Karpas-422 (cell line): ENCODE measurements around the gene CCDC14. TPM values are rescaled to one million over a fixed set of nuclear protein-coding genes. Genes with fewer than 3 reads are reported as not detected.

Experiments used
- DNase-seq: peaks from one replicate; pipeline ENCODE4 v3.0.0-alpha.2; 2015
- H2AFZ ChIP-seq: fragments of 200-600 bp; sonication (generic); 2 replicates; pipeline ENCODE4 v1.6.1; 2014; ENCODE audit warnings: antibody characterized with exemption, low read length, mixed read lengths
- H3K27ac ChIP-seq: fragments of 200-600 bp; sonication (generic); 2 replicates; pipeline ENCODE4 v1.5.1; 2014; ENCODE audit warnings: mild to moderate bottlenecking, low read length, moderate library complexity
- H3K27me3 ChIP-seq: fragments of 200-600 bp; sonication (generic); 2 replicates; pipeline ENCODE4 v1.6.1; 2014; ENCODE audit warnings: low read length, mixed read lengths
- H3K36me3 ChIP-seq: fragments of 200-600 bp; sonication (generic); 2 replicates; pipeline ENCODE4 v1.6.1; 2014; ENCODE audit warnings: low read length, mixed read lengths; ENCODE audit not compliant: insufficient read depth
- H3K4me1 ChIP-seq: fragments of 200-600 bp; sonication (generic); 2 replicates; pipeline ENCODE4 v1.6.1; 2014; ENCODE audit warnings: mild to moderate bottlenecking, low read length, mixed read lengths
- H3K4me2 ChIP-seq: fragments of 200-600 bp; sonication (generic); 2 replicates; pipeline ENCODE4 v1.6.1; 2014; ENCODE audit warnings: low read length, low read depth, mild to moderate bottlenecking; ENCODE audit not compliant: poor library complexity, severe bottlenecking
- H3K4me3 ChIP-seq: fragments of 200-600 bp; sonication (generic); 2 replicates; pipeline ENCODE4 v1.5.1; 2014; ENCODE audit warnings: mild to moderate bottlenecking, antibody characterized with exemption, low read length, mixed read lengths
- H3K79me2 ChIP-seq: fragments of 200-600 bp; sonication (generic); 2 replicates; pipeline ENCODE4 v1.6.1; 2014; ENCODE audit warnings: mild to moderate bottlenecking, low read length, mixed read lengths
- H3K9ac ChIP-seq: fragments of 200-600 bp; sonication (generic); 2 replicates; pipeline ENCODE4 v1.6.0; 2014; ENCODE audit warnings: low read length
- H3K9me2 ChIP-seq: fragments of 200-600 bp; sonication (generic), shearing (Covaris generic); replicated peaks from 2 replicates; pipeline ENCODE4 v1.6.0; 2014; ENCODE audit warnings: mild to moderate bottlenecking, low read length, moderate library complexity; ENCODE audit not compliant: insufficient read depth
- H3K9me3 ChIP-seq: fragments of 300-700, 200-600 bp; sonication (generic); 2 replicates; pipeline ENCODE4 v1.6.1; 2014; ENCODE audit warnings: low read length, mixed read lengths
- H4K20me1 ChIP-seq: fragments of 200-600 bp; sonication (generic); 2 replicates; pipeline ENCODE4 v1.6.1; 2014; ENCODE audit warnings: mild to moderate bottlenecking, antibody characterized with exemption, low read length, low read depth; ENCODE audit not compliant: insufficient read depth
- total RNA-seq: library from RNA; depleted of rRNA; stranded (reverse); fragments of >200 nt; shearing (Covaris generic); gene quantifications from 2 replicates; pipeline ENCODE4 v1.2.3, GENCODE V29; 2014; ENCODE audit warnings: low replicate concordance

The CCDC14 gene
- total RNA-seq, 1 experiment from 2014 or later: 134 TPM

DNA sequence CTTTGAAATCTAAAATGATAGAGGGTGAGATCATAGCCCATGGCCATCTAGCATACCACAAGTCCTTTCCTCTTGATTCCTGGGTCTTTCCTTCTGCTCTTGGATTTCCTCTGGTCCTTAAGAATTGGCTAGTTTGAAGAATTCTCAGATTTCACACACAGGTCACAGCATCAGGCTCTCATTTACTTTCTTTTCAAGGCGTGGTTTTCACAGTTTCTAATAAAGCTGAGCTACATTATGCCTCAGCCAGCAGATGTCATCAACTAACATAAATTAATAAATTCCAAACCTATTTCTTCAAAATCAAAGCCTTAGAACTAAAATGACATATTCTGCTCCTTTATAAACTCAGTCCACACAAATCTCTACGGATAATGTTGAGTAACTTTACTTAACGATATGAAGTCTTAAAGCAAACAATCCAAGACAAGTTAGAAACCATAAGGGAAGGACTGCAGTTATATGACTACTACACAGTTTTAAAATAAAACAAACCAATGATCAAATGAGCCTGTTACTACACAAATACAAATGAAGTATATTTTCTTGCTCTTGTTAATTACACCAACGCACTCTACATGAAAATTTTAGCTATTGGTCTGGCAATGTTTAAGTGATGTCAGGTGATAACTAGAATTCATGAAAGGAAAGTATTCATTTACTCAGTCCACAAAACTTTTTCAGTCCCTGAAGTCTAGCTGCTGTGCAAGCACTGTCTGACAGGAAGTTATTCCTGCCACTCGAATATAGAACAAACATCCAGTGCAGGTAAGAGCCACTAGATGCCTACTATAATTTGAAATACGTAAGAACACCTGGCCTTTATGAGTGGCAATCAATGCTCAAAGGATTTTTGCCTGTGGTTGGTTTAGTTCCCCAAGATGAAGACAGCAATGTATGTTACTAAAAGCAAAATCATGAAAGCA is 9.2 kb downstream of the CCDC14 start:
- peaks cover 28% of the 10 kb centered on the region for H3K79me2 ChIP-seq
- H3K4me3 ChIP-seq: no peak overlapping the region
- no peak overlapping the region for H2AFZ ChIP-seq
- no peaks in the 10 kb centered on the region for H3K9me3 ChIP-seq
- H3K9ac ChIP-seq: no peak overlapping the region
- H3K4me2 ChIP-seq: no peak overlapping the region
- no peaks in the 10 kb centered on the region for H3K27me3 ChIP-seq
- no peaks in the 10 kb centered on the region for H4K20me1 ChIP-seq
- no peak overlapping the region for H3K27ac ChIP-seq
- peaks cover 20% of the 10 kb centered on the region for H3K4me1 ChIP-seq
- H3K9me2 ChIP-seq: no peaks in the 10 kb centered on the region
- no peak for DNase-seq
- H3K36me3 ChIP-seq: peaks cover 56% of the 10 kb centered on the region

DNA sequence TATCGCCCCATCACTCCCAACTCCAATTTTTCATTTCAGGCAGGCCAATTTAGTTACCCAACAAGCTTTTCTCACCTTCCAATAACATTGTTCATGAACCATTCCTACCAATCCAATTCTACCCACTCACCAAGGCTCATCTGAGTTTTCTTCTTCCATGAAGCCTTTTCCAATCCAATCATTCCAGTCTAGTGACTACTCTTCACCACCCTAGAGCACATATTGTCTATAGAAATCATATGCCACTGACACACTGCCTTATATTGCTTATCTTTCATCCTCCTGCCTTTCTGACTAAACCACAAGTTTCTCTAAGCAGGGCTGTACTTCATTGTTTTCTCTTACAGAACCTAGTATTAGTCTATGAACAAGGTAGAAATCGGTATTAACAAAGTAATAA is 11.4 kb downstream of the CCDC14 start:
- no peak for DNase-seq
- Histone ChIP-seq H3K27ac (no peak overlapping the region), H4K20me1 (no peaks in the 10 kb centered on the region), H3K9me2 (no peaks in the 10 kb centered on the region), H3K4me1 (peaks cover 15% of the 10 kb centered on the region), H3K4me2 (no peak overlapping the region), H3K36me3 (peaks cover 62% of the 10 kb centered on the region), H3K9ac (no peak overlapping the region), H3K79me2 (peaks cover 18% of the 10 kb centered on the region), H2AFZ (no peak overlapping the region), H3K9me3 (no peaks in the 10 kb centered on the region), H3K4me3 (no peak overlapping the region), H3K27me3 (no peaks in the 10 kb centered on the region)

DNA sequence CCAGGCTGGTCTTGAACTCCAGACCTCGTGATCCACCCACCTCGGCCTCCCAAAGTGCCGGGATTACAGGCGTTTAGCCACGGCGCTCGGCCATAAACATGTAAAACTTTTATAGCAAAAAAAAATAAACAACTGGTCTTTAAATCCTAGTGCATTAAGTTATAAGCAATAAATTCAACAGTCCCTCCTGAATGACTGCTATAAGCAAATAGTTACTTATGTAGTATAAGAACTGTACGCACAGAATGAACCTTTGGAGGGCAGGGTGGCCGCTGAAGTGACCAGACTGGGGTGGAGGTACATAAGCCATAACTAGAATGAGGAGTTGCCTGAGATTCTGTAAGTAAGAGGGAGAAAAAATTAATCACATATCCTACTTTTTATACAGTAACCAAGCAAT is 12.6 kb downstream of the CCDC14 start:
- Histone ChIP-seq H3K9me3 (no peaks in the 10 kb centered on the region), H3K4me2 (no peak overlapping the region), H2AFZ (no peak overlapping the region), H3K36me3 (peaks cover 65% of the 10 kb centered on the region), H3K9ac (no peak overlapping the region), H3K9me2 (no peaks in the 10 kb centered on the region), H3K4me1 (peaks cover 4% of the 10 kb centered on the region), H3K79me2 (peaks cover 18% of the 10 kb centered on the region), H3K4me3 (no peak overlapping the region), H4K20me1 (no peaks in the 10 kb centered on the region), H3K27ac (no peak overlapping the region), H3K27me3 (no peaks in the 10 kb centered on the region)
- no peak for DNase-seq

GRCh38 chr3:123947482-123947881 is 13.5 kb downstream of the CCDC14 start:
- Histone ChIP-seq H3K27ac (no peak overlapping the region), H3K9ac (no peak overlapping the region), H3K9me2 (no peaks in the 10 kb centered on the region), H3K4me3 (no peak overlapping the region), H4K20me1 (no peaks in the 10 kb centered on the region), H2AFZ (no peak overlapping the region), H3K36me3 (peaks cover 61% of the 10 kb centered on the region), H3K4me2 (no peak overlapping the region), H3K27me3 (no peaks in the 10 kb centered on the region), H3K9me3 (no peaks in the 10 kb centered on the region), H3K79me2 (peaks cover 10% of the 10 kb centered on the region), H3K4me1 (no peaks in the 10 kb centered on the region)
- DNase-seq: no peak

DNA sequence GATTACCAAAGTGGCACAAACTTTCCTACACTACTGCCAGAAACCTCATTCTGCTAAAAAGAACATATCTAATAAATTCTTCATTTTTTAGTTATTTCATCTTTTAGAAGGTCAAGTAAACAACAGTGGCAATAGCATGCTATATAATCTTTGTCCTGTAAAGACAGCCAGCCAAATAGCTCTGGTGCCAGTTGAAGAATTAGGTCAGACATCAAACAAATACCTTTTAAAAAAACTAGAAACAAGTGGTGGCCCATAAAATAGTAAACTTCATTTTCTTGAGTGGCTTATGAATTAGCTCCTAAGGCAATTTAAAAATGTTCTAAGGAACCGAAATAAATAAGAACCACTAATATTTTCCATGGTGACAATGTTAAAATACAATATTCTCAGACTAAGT is 19.5 kb downstream of the CCDC14 start:
- Histone ChIP-seq H3K79me2 (no peaks in the 10 kb centered on the region), H3K4me1 (peaks cover 1% of the 10 kb centered on the region), H3K9ac (no peak overlapping the region), H3K36me3 (peaks cover 47% of the 10 kb centered on the region), H4K20me1 (no peaks in the 10 kb centered on the region), H2AFZ (no peak overlapping the region), H3K27me3 (no peaks in the 10 kb centered on the region), H3K9me2 (no peaks in the 10 kb centered on the region), H3K4me3 (no peak overlapping the region), H3K27ac (no peak overlapping the region), H3K4me2 (no peak overlapping the region), H3K9me3 (no peaks in the 10 kb centered on the region)
- DNase-seq: no peak

- H3K4me1 ChIP-seq: peaks cover 6% of the 10 kb centered on the region
- no peaks in the 10 kb centered on the region for H4K20me1 ChIP-seq
- H3K9me3 ChIP-seq: no peaks in the 10 kb centered on the region
- peaks cover 43% of the 10 kb centered on the region for H3K36me3 ChIP-seq
- H3K79me2 ChIP-seq: no peaks in the 10 kb centered on the region
- no peak overlapping the region for H3K9ac ChIP-seq
- no peak overlapping the region for H2AFZ ChIP-seq
- no peaks in the 10 kb centered on the region for H3K9me2 ChIP-seq
- H3K27ac ChIP-seq: no peak overlapping the region
- no peak overlapping the region for H3K4me2 ChIP-seq
- DNase-seq: no peak
- H3K4me3 ChIP-seq: no peak overlapping the region
- H3K27me3 ChIP-seq: no peaks in the 10 kb centered on the region
Observed at GRCh38 chr3:123941121-123941520, 19.9 kb downstream of the CCDC14 start.

- H3K9me2 ChIP-seq: no peaks in the 10 kb centered on the region
- H3K27ac ChIP-seq: no peak overlapping the region
- no peak overlapping the region for H3K4me2 ChIP-seq
- H3K27me3 ChIP-seq: no peaks in the 10 kb centered on the region
- no peaks in the 10 kb centered on the region for H4K20me1 ChIP-seq
- no peaks in the 10 kb centered on the region for H3K9me3 ChIP-seq
- no peak overlapping the region for H3K9ac ChIP-seq
- no peak overlapping the region for H3K4me3 ChIP-seq
- peaks cover 35% of the 10 kb centered on the region for H3K36me3 ChIP-seq
- no peaks in the 10 kb centered on the region for H3K79me2 ChIP-seq
- H3K4me1 ChIP-seq: peaks cover 7% of the 10 kb centered on the region
- no peak for DNase-seq
- H2AFZ ChIP-seq: no peak overlapping the region
Observed at GRCh38 chr3:123939706-123940105, 21.3 kb downstream of the CCDC14 start.

- Histone ChIP-seq H3K4me3 (no peak overlapping the region), H3K9me2 (no peaks in the 10 kb centered on the region), H2AFZ (no peak overlapping the region), H3K36me3 (peaks cover 20% of the 10 kb centered on the region), H3K9me3 (no peaks in the 10 kb centered on the region), H3K79me2 (no peaks in the 10 kb centered on the region), H3K4me1 (peaks cover 7% of the 10 kb centered on the region), H3K4me2 (no peak overlapping the region), H4K20me1 (no peaks in the 10 kb centered on the region), H3K9ac (no peak overlapping the region), H3K27me3 (no peaks in the 10 kb centered on the region), H3K27ac (no peak overlapping the region)
- DNase-seq: no peak
Observed at GRCh38 chr3:123936400-123936799, 24.6 kb downstream of the CCDC14 start.
